ENCODE data around the gene IL13RA2.

DNA sequence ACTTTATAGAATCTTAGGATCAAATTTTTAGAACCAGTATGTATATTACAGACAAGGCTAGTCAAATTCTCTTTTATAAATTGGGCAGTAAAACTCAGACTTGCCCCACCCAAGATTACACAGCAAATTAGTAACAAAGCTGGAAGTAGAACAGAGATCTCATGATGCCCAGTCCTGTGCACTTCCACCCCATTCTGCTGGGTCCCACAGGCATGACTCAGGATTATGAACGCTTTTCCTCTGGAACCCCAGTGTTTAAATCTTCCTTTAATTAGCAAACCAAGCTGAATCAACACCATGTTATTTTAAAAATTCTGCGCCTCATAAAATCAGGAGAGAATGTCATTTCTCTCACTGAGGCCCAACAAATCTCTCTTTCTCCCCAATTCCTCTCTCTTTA, 1.5 kb upstream of the IL13RA2 start:
- TF ChIP-seq, protein P1, sequence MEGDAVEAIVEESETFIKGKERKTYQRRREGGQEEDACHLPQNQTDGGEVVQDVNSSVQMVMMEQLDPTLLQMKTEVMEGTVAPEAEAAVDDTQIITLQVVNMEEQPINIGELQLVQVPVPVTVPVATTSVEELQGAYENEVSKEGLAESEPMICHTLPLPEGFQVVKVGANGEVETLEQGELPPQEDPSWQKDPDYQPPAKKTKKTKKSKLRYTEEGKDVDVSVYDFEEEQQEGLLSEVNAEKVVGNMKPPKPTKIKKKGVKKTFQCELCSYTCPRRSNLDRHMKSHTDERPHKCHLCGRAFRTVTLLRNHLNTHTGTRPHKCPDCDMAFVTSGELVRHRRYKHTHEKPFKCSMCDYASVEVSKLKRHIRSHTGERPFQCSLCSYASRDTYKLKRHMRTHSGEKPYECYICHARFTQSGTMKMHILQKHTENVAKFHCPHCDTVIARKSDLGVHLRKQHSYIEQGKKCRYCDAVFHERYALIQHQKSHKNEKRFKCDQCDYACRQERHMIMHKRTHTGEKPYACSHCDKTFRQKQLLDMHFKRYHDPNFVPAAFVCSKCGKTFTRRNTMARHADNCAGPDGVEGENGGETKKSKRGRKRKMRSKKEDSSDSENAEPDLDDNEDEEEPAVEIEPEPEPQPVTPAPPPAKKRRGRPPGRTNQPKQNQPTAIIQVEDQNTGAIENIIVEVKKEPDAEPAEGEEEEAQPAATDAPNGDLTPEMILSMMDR (IDR thresholded peaks at IDR 0.05) = no peak
- no peak for TF ChIP-seq POLR2A (IDR thresholded peaks at IDR 0.05)
